Measurements from ENCODE around the gene EFL1.

The EFL1 gene

DNA sequence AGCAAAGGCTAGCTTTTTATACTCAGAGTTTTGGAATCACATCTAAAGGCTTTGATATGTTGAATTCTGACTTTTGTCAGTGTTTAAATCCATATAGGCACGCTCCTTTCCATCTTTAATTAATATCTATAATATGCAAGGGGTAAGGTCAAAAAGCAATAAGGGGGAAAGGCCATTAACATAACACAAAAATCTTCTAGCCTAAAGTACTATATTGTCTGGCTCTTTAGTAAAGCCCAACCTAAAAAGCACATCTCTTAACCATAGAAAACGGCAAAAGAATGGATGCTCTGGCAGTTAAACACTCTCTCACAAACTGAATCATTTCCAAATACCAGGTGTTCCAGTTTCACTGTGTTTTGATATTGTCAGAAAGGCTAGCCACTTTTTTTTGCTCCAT, 76.4 kb downstream of the EFL1 start:
- no peaks in the 10 kb centered on the region for H3K27me3 Mint-ChIP-seq (ENCODE audit: low read depth)
- H3K27ac Mint-ChIP-seq, result no peak overlapping the region
- no peak for TF ChIP-seq CTCF (IDR thresholded peaks at IDR 0.05; ENCODE audit: unreplicated experiment in 3 of 3)
- no peaks in the 10 kb centered on the region for H3K9me3 Mint-ChIP-seq
- no peak overlapping the region for H3K4me3 Mint-ChIP-seq
- H3K4me1 Mint-ChIP-seq, result peaks cover 40% of the 10 kb centered on the region
- H3K36me3 Mint-ChIP-seq (ENCODE audit: low read depth), result no peaks in the 10 kb centered on the region

DNA sequence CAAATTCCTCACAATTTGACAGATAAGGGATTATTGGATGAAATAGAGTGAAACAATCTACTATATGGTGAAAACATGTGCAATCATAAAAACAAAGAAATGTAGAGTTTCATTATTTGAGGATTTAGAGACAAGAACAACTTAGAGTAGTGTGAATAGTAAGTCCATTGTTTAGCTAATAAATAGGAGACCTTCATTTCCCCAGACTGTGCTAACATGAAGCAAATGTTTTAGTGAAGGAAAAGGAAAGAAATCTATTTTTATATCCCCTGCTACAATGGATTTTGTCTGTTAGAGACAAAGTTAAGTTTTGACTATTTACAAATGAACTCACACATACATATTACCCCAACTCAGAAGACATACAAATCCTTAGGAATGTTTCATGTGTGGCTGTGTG, 77.8 kb downstream of the EFL1 start:
- Mint-ChIP-seq H3K36me3 (ENCODE audit: low read depth) (no peaks in the 10 kb centered on the region), H3K27me3 (ENCODE audit: low read depth) (no peaks in the 10 kb centered on the region), H3K27ac (peak overlapping the region in 2 of 3 experiments; percentile 79 to 95), H3K4me3 (no peak overlapping the region), H3K4me1 (peaks cover 40% of the 10 kb centered on the region), H3K9me3 (no peaks in the 10 kb centered on the region)
- no peak for TF ChIP-seq CTCF (IDR thresholded peaks at IDR 0.05; ENCODE audit: unreplicated experiment in 3 of 3)

- Mint-ChIP-seq H3K9me3 (no peaks in the 10 kb centered on the region), H3K27me3 (ENCODE audit: low read depth) (no peaks in the 10 kb centered on the region), H3K36me3 (ENCODE audit: low read depth) (no peaks in the 10 kb centered on the region), H3K4me3 (no peak overlapping the region), H3K4me1 (peaks cover 40% of the 10 kb centered on the region), H3K27ac (peak overlapping the region in 2 of 3 experiments; percentile 79 to 95)
- no peak for TF ChIP-seq CTCF (IDR thresholded peaks at IDR 0.05; ENCODE audit: unreplicated experiment in 3 of 3)
Measured at GRCh38 chr15:82184355-82184754, 78.2 kb downstream of the EFL1 start.

DNA sequence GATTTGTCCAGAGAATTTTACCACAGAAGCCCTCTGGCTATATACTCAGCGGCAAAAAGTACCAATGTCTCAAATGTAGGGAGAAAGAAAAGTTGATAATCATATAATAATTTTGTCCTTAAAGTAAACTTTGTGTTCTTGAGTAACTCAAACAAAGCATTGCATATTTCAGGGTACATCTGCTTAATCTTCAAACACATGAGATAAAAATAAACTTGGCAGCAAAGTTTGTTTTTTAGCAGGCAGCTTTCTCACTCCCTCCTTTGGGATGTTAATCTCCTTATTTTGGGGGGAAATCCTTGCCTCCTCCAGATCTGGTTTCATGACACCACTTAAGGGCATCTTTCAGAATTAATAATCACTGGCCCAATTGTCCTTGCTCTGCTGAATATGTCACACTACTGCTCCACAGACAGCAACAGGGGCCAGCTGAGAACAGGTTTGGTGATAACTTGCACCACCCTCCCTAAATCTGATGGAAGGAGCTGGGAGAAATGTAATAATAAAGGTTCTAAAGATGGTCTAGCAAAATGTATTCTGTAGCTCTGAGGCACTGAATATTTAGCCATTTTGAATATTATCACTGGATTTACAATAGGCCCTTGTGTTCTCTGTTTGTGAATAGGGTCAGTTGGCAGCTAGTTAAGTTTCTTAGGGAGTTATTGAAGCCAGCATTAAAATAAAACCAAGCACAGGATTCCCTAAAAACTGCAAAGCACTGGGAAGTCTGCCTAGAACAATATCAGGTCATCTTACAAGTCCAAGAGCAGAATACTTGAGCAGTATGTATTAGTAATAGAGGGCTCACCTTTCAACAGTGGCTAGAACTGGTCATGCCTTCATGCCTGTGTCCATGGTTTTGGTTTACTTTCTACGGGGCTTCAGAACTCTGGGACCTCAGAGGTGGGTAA, 79.2 kb downstream of the EFL1 start:
- Mint-ChIP-seq H3K27me3 (ENCODE audit: low read depth) (no peaks in the 10 kb centered on the region), H3K4me1 (peaks cover 42% of the 10 kb centered on the region), H3K4me3 (peak overlapping the region in 1 of 3 experiments; percentile 57), H3K27ac (peak overlapping the region; percentile 17 to 95 (median 79)), H3K9me3 (no peaks in the 10 kb centered on the region), H3K36me3 (ENCODE audit: low read depth) (no peaks in the 10 kb centered on the region)
- TF ChIP-seq CTCF (IDR thresholded peaks at IDR 0.05; ENCODE audit: unreplicated experiment in 3 of 3), result no peak

- H3K27me3 Mint-ChIP-seq (ENCODE audit: low read depth), result no peaks in the 10 kb centered on the region
Measured at GRCh38 chr15:82181371-82181770, 81.2 kb downstream of the EFL1 start.

More at GRCh38 chr15:82181371-82181770, 81.2 kb downstream of the EFL1 start:
- Mint-ChIP-seq H3K4me1 (peaks cover 55% of the 10 kb centered on the region), H3K9me3 (no peaks in the 10 kb centered on the region), H3K4me3 (no peak overlapping the region), H3K27ac (peak overlapping the region in 1 of 3 experiments; percentile 95), H3K36me3 (ENCODE audit: low read depth) (no peaks in the 10 kb centered on the region)
- no peak for TF ChIP-seq CTCF (IDR thresholded peaks at IDR 0.05; ENCODE audit: unreplicated experiment in 3 of 3)

All from nephron (organoid).